ENCODE data around the gene B4GALT1. TPM values are rescaled to one million over a fixed set of nuclear protein-coding genes. Genes with fewer than 3 reads are reported as not detected.

Gene B4GALT1, protein sequence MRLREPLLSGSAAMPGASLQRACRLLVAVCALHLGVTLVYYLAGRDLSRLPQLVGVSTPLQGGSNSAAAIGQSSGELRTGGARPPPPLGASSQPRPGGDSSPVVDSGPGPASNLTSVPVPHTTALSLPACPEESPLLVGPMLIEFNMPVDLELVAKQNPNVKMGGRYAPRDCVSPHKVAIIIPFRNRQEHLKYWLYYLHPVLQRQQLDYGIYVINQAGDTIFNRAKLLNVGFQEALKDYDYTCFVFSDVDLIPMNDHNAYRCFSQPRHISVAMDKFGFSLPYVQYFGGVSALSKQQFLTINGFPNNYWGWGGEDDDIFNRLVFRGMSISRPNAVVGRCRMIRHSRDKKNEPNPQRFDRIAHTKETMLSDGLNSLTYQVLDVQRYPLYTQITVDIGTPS
- total RNA-seq (2014; rRNA removed; shearing (Covaris generic)): 14.0 and 15.7 TPM in 2 replicates

DNA sequence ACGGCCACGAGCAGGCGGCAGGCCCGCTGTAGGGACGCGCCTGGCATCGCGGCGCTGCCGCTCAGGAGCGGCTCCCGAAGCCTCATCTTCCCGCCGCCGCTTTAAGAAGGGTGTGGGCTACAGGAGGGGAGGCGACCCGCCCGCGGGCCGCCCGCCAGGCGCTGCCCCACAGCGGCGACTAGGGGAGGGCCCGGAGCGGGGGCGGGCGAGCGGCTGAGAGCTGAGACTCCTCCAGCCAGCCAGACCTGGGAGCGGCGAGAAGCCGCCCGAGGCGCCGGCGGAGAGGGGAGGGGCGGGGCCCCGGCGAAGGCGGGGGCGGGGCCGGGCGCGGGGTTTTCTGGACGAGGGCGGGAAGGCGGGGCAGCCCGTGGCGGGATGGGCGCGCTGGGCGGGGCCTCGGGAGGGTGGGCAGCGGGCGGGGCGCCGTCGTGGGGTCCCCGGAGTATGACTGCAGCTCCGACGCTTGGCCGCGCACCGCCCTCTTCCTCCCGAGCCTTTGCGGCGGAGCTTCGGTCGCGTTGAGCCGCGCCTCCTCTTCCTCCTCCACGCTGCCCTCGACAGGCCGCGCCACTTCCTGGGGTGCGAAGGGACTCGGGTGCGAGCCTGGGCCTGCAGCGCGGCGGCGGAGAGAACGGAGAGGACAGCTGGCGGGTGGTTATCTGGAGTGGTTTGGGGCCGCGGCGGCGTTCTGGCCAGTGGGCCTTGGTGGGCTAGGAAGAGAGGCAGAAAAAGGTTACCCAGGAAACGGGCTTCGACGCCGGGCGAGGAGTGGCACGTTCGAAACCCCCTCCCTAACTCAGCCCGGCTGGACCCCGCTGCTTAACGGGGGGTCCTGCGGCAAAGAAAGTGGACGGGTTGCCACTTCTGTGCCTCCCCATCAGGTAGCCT is at the start of gene B4GALT1:
B4GALT1 (minus strand) TSS at position 253 of the 888 bp plus-strand sequence; CDS start at position 86, 167 bp downstream.
- Histone ChIP-seq H3K36me3 (no peaks in the 10 kb centered on the region), H3K27ac (peak within 1 kb of the TSS; percentile 63), H3K9me3 (replicated peaks) (no peaks in the 10 kb centered on the region), H3K4me3 (peak within 1 kb of the TSS; percentile 81), H3K27me3 (no peaks in the 10 kb centered on the region), H3K4me1 (peaks cover 26% of the 10 kb centered on the region)
- peak; percentile 89 to 90 for DNase-seq

DNA sequence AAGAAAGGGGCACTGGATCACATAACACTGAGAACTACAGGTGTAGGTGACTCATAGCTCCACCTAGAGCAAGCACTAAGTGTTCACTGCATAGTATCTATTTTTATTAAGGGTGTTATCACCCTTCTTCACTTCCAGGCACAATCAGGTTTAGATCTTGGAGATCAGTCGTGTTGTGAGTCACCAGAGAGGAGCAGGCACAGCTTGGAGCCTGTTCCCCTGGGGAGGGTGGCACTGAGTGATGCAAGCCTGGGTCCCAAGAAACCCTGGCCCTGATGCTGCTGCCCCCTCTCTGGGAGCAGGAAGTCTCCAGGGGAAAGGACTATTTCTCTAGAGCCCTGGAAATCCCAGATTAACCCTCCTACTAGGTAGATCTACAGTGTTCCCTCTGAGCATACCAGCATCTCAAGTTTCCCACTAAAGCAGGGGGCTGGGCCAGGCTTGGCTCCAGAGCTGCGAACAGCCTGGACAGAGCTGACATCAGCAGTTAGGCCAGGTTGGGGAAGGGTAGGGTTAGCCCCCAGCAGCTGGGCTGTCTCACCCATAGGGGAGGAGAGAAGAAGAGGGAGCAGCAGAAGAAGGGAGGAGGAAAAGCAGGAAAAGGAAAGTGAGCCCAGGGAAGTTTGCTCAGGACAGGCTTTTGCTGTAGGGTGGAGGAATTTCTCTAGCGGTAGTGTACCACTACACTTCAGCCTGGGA is 44.7 kb upstream of the B4GALT1 start:
- Histone ChIP-seq H3K4me3 (peak overlapping the region; percentile 4; the same call in 1 of the 2 replicates), H3K9me3 (replicated peaks) (no peaks in the 10 kb centered on the region; the same call in 1 of the 2 replicates), H3K4me1 (peaks cover 13% of the 10 kb centered on the region), H3K27ac (no peak overlapping the region), H3K27me3 (no peaks in the 10 kb centered on the region), H3K36me3 (no peaks in the 10 kb centered on the region)
- DNase-seq: peak; percentile 52 to 72

DNA sequence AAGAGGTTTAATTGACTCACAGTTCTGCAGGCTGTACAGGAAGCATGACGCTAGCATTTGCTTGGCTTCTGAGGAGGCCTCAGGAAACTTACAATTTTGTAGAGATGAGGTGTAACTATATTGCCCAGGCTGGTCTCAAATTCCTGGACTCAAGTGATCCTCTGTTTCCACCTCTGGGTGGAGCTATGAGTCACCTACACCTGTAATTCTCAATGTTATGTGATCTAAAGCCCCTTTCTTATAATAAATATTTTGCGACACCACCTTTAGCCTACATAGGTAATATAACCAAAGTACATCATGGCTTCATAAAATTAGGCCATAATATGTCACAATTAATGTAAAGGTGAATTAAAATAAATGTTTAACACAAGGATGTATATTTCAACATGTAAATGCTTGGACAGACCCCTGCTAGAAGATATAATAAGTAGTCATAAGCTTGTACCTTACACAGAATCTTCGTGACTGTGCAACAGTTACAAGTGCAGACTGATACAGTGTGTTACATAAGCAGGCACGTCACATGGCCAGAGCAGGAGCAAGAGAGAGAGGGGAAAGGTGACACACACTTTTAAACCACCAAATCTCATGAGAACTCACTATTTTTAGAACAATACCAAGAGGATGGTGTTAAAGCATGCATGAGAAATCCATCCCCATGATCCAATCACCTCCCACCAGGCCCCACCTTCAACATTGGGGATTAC is 43.0 kb upstream of the B4GALT1 start:
- H3K27ac ChIP-seq: no peak overlapping the region
- peaks cover 13% of the 10 kb centered on the region for H3K4me1 ChIP-seq
- no peaks in the 10 kb centered on the region; the same call in 1 of the 2 replicates for H3K9me3 ChIP-seq (replicated peaks)
- no peaks in the 10 kb centered on the region for H3K36me3 ChIP-seq
- DNase-seq: no peak
- no peak overlapping the region for H3K4me3 ChIP-seq
- H3K27me3 ChIP-seq: no peaks in the 10 kb centered on the region

DNA sequence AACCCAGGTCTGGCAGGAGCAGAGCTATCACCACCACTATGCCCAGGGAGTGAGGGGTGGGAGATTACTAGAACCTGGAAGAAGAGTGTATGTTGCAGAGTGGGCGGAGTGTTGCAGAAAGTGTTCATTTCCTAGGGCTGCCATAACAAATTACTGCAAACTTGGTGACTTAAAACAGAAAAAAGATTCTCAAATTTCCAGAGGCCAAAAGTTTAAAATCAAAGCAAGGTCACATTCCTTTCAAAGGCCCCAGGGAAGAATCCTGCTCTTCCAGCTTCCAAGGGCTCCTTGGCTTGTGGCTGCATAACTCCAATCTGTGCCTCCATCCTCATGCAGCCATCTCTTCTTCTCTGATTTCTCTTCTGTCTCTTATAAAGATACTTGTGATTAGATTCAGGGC is 42.3 kb upstream of the B4GALT1 start:
- no peak overlapping the region for H3K27ac ChIP-seq

DNA sequence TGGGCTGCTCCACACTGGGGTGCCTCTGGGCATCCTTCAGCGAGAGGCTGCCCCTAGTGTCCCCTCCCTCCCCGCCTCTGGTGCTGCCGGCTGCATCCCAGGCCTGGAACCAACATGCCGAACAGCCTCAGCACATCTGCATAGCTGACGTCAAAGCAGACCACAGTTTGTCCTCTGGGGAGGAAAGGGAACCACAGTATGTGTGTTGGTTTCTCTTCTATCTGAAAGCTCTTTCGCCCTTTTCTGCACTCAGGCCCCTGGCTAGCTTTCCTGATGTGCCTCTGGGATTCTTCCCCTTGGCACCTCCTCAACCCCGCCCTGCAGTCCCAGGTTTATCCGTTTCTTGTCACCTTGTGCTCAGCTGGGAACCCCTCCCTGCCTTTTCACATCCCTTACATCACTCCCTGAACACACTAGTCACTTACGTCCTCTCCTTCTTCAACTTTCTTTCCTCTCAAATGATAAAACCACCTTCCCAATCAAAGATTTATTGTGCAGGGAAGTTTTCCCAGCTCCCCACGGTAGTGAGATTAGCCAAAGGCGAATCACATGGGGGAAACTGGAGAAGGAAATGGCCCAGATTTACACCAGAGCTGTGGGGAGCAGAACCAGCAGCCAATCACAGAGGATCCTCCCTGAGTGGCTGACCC is 35.5 kb upstream of the B4GALT1 start:
- peak in 1 of 2 experiments; percentile 38 for DNase-seq
- H3K9me3 ChIP-seq (replicated peaks): no peaks in the 10 kb centered on the region; the same call in 1 of the 2 replicates
- no peaks in the 10 kb centered on the region for H3K27me3 ChIP-seq
- peaks cover 10% of the 10 kb centered on the region for H3K4me1 ChIP-seq
- H3K4me3 ChIP-seq: no peak overlapping the region; the same call in 1 of the 2 replicates
- H3K36me3 ChIP-seq: no peaks in the 10 kb centered on the region
- no peak overlapping the region for H3K27ac ChIP-seq

More for the DNA sequence above, 42.3 kb upstream of the B4GALT1 start:
- H3K36me3 ChIP-seq: no peaks in the 10 kb centered on the region
- peaks cover 13% of the 10 kb centered on the region for H3K4me1 ChIP-seq
- H3K4me3 ChIP-seq: no peak overlapping the region
- DNase-seq: no peak
- H3K27me3 ChIP-seq: no peaks in the 10 kb centered on the region
- no peaks in the 10 kb centered on the region; the same call in 1 of the 2 replicates for H3K9me3 ChIP-seq (replicated peaks)

DNA sequence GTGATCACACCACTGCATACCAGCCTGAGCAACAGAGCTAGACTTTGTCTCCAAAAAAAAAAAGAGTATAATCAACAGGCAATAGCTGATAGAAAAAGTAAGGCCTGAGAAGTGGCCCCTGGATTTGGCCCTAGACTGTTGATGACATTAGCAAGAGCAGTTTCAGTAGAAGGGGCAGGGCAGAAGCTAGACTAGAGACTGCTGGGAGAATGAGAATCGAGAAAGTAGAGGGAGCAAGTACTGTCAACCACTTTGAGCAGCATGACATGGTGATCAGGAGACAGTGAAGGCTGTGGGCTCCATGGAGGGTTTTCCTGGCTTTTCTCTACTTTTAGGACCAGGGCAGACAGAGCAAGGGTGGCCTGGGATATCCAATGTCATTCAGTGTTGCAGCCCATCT is 34.9 kb upstream of the B4GALT1 start:
- Histone ChIP-seq H3K27ac (no peak overlapping the region), H3K4me3 (no peak overlapping the region), H3K9me3 (replicated peaks) (no peaks in the 10 kb centered on the region), H3K4me1 (peaks cover 15% of the 10 kb centered on the region), H3K36me3 (no peaks in the 10 kb centered on the region), H3K27me3 (no peaks in the 10 kb centered on the region)
- DNase-seq: no peak

DNA sequence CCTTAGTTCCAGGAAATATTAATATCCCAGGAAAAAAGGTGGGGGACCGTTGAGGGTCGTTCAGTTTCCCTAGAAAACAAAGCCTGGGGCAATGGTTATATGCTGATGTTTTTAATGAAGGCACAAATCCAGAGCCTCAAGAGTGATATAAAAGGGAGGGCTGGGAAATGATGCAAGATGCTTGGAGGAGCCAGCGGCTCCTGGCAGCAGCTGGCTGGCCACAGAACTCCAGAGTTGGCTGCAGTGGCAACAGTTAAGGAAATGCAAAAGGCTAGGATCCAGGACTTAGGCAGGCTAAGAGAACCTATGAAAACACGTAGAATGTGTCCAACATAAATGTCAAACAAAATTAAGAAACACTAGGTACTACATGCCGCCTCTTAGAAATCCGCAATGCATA is 31.0 kb upstream of the B4GALT1 start:
- Histone ChIP-seq H3K27me3 (no peaks in the 10 kb centered on the region), H3K4me1 (peaks cover 15% of the 10 kb centered on the region), H3K27ac (peak overlapping the region; percentile 14; the same call in 1 of the 2 replicates), H3K4me3 (no peak overlapping the region), H3K9me3 (replicated peaks) (no peaks in the 10 kb centered on the region), H3K36me3 (no peaks in the 10 kb centered on the region)
- no peak for DNase-seq

DNA sequence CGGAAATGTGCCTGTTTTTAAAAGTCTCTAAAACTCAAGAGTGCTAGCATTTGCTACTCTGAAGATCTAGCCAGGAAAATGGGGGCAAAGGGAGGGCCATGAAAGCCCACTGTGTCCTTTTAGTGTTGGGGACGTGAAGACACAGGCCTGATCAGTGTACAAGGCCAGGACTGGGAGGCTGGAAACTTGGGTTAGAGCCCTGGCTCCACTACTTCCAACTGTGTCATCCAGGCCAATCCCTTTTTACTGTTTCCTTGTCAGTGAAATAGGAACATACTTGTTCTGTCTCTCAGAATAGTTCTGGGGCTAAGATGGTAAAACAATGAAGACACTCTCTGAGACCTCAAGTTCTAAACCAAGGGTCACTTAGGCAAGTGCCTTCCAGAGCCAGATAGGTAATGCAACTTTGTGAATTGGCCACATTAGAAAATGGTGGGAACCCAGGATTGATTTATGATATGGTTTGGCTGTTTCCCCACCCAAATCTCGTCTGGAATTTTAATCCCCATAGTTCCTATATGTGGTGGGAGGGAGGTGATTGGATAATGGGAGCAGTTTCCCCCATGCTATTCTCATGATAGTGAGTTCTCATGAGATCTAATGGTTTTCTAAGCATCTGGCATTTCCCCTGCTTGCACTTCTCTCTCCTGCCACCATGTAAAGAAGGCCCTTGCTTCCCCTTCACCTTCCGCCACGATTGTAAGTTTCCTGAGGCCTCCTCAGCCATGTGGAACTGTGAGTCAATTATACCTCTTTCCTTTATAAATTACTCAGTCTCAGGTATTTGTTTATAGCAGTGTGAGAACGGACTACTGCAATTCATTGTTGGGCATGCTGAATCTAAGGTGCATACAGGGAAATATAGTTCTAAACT is 30.4 kb upstream of the B4GALT1 start:
- H3K4me3 ChIP-seq: no peak overlapping the region
- no peaks in the 10 kb centered on the region for H3K9me3 ChIP-seq (replicated peaks)
- H3K27me3 ChIP-seq: no peaks in the 10 kb centered on the region
- peaks cover 15% of the 10 kb centered on the region for H3K4me1 ChIP-seq
- H3K27ac ChIP-seq: peak overlapping the region; percentile 14; the same call in 1 of the 2 replicates
- DNase-seq: peak in 1 of 2 experiments; percentile 26
- H3K36me3 ChIP-seq: no peaks in the 10 kb centered on the region

DNA sequence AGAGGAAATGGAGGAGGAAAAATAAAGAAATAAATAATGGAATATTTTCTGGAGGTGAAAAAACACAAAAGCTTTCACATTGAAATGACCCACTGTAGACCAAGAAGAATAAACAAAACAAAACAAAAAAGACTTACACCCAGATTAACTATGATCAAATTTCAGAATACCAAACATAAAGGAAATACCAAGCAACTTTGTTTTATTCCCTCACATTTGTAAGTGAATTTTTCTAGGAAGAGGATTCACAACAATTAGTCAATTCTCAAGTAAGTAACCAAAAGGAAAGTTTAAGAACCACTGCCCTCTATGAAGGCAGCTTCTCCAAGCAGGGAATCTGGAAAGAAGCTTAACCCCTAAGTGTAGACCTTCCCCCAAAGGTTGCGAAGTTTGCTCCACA is 29.6 kb upstream of the B4GALT1 start:
- H3K9me3 ChIP-seq (replicated peaks): no peaks in the 10 kb centered on the region
- no peak overlapping the region for H3K27ac ChIP-seq
- peaks cover 15% of the 10 kb centered on the region for H3K4me1 ChIP-seq
- DNase-seq: no peak
- H3K27me3 ChIP-seq: no peaks in the 10 kb centered on the region
- H3K4me3 ChIP-seq: no peak overlapping the region
- no peaks in the 10 kb centered on the region for H3K36me3 ChIP-seq

DNA sequence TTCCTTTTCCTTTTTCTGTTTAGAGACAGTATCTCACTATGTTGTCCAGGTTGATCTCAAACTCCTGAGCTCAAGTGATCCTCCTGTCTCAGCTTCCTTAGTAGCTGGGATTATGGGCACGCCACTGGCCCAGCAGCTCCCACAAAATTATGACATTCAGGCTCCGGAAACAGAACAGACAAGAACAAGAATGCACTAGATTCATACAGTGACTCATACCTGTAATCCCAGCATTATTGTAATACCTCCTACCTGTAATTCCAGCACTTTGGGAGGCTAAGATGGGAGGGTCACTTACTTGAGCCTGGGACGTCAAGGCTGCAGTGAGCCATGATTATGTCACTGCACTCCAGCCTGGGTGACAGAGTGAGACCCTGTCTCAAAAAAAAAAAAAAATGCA is 26.7 kb upstream of the B4GALT1 start:
- no peak overlapping the region for H3K4me3 ChIP-seq
- H3K27me3 ChIP-seq: no peaks in the 10 kb centered on the region
- no peak for DNase-seq
- H3K9me3 ChIP-seq (replicated peaks): no peaks in the 10 kb centered on the region
- H3K36me3 ChIP-seq: no peaks in the 10 kb centered on the region
- H3K27ac ChIP-seq: no peak overlapping the region
- H3K4me1 ChIP-seq: peaks cover 24% of the 10 kb centered on the region

DNA sequence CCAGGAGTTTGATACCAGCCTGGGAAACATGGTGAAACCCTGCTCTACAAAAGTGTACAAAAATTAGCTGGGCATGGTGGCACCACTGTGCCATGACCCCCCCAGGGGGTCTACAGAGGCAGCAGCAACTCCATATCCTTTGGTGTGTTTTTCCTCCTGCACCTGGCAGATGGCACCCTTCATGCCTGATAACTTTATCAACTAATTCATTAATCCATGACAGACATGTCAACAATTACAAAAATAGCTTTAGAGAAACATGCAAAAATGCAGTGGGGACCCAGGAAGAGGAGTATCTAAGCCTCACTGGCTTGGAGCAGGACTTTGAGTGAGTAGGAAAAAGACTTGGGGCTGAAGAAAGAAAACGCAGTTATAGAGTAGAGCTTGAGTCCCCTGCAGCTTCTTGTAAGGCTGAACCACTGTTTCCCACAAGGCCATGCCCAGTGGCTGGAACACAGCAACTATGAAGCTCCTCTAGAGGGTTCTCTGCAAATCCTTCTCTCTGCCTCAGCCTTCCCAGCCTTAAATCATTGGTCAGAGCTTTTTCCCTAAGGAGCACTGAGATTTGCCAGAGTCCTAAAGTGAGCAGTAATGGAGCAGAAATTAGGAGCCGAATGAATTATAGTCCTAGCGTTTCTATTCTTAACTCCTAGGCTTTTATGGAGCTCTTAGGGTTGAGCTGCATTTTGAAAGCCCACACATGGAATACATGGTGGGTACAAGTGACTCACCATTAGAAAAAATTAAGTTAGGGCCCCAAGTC is 25.5 kb upstream of the B4GALT1 start:
- Histone ChIP-seq H3K4me1 (peaks cover 24% of the 10 kb centered on the region), H3K9me3 (replicated peaks) (no peaks in the 10 kb centered on the region), H3K4me3 (no peak overlapping the region), H3K36me3 (no peaks in the 10 kb centered on the region), H3K27ac (no peak overlapping the region), H3K27me3 (no peaks in the 10 kb centered on the region)
- DNase-seq: no peak

DNA sequence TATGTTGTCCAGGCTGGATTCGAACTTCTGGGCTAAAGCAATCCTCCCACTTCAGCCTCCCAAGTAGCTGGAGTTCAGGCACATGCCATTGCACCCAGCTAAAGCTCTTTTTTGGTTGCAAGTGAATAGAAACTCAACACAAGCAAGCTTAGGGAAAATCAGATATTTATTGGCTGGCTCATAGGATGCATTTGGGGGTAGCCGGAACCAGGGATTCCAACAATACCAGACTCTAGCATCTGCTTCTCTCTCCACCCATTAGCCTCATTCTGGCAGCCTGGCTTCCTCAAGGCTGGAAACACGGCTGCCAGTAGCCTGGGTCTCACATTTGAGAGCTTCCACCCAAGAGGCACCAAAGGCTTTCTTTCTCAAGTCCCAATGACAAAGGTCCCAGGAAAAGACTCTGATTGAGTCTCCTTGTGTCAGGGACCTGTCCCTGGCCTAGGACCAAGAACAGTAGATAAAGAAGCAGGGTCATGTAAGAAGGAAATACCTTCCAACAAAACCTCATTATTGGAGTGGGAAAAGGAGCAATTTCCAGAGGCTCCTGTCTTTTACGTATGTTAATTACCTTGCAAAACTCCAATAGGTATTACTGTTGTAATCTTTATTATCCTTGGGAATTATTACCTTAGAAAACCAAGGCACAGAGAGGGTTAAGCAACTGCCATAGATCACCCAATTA is 23.0 kb upstream of the B4GALT1 start:
- no peak for DNase-seq
- Histone ChIP-seq H3K9me3 (replicated peaks) (no peaks in the 10 kb centered on the region), H3K27ac (no peak overlapping the region), H3K36me3 (no peaks in the 10 kb centered on the region), H3K4me3 (no peak overlapping the region), H3K27me3 (no peaks in the 10 kb centered on the region), H3K4me1 (peaks cover 28% of the 10 kb centered on the region)

Data from SJCRH30 (cell line).